Measurements from ENCODE around the gene SNX24. TPM values are rescaled to one million over a fixed set of nuclear protein-coding genes. Genes with fewer than 3 reads are reported as not detected.
A peak's percentile ranks its signal among the peaks of the same experiment; 100 is the strongest.

The SNX24 gene
- total RNA-seq (ENCODE audit: low replicate concordance) = 16.8 and 26.5 TPM in 2 replicates

- DNase-seq (ENCODE audit: low read depth) = peak; percentile 67
- peak within 1 kb of the TSS; percentile 83 for H3K4me3 ChIP-seq (ENCODE audit: low read depth, low read length)
- no peak for TF ChIP-seq CTCF (IDR thresholded peaks at IDR 0.05; ENCODE audit: insufficient read depth, low read length)
These were observed at the start of gene SNX24 for GRCh38 chr5:122845229-122846050. TSS of gene SNX24 (plus strand) at chr5:122845613. CDS start at chr5:122845634, 21 bp downstream.

GRCh38 chr5:122805481-122805880 lies 39.9 kb upstream of the SNX24 start:
- peak; percentile 43 for DNase-seq (ENCODE audit: low read depth)
- TF ChIP-seq CTCF (IDR thresholded peaks at IDR 0.05; ENCODE audit: insufficient read depth, low read length) = no peak
- H3K4me3 ChIP-seq (ENCODE audit: low read depth, low read length) = no peak overlapping the region

GRCh38 chr5:122810405-122810804 lies 35.0 kb upstream of the SNX24 start:
- DNase-seq (ENCODE audit: low read depth) = no peak
- H3K4me3 ChIP-seq (ENCODE audit: low read depth, low read length) = no peak overlapping the region
- TF ChIP-seq CTCF (IDR thresholded peaks at IDR 0.05; ENCODE audit: insufficient read depth, low read length) = no peak

GRCh38 chr5:122815218-122815767 lies 30.1 kb upstream of the SNX24 start:
- H3K4me3 ChIP-seq (ENCODE audit: low read depth, low read length) = no peak overlapping the region
- peak; percentile 15 for DNase-seq (ENCODE audit: low read depth)
- no peak for TF ChIP-seq CTCF (IDR thresholded peaks at IDR 0.05; ENCODE audit: insufficient read depth, low read length)

GRCh38 chr5:122816756-122817155 lies 28.7 kb upstream of the SNX24 start:
- no peak for DNase-seq (ENCODE audit: low read depth)
- TF ChIP-seq CTCF (IDR thresholded peaks at IDR 0.05; ENCODE audit: insufficient read depth, low read length) = no peak
- no peak overlapping the region for H3K4me3 ChIP-seq (ENCODE audit: low read depth, low read length)

- DNase-seq (ENCODE audit: low read depth) = no peak
- no peak for TF ChIP-seq CTCF (IDR thresholded peaks at IDR 0.05; ENCODE audit: insufficient read depth, low read length)
- no peak overlapping the region for H3K4me3 ChIP-seq (ENCODE audit: low read depth, low read length)
These were observed 13.4 kb upstream of the SNX24 start for GRCh38 chr5:122831984-122832383.
